Stimulated activated CD8-positive, alpha-beta memory T cell treated with anti-CD3 and anti-CD28 coated beads, Interleukin-4, amount 100 ng/mL, for 24 hours (primary cell): ENCODE data around the gene CEP20.

Experiments used
- DNase-seq: peaks from one replicate; pipeline ENCODE4 v3.0.0-alpha.2; 2020; ENCODE audit warnings: low read depth

CEP20 gene

DNA sequence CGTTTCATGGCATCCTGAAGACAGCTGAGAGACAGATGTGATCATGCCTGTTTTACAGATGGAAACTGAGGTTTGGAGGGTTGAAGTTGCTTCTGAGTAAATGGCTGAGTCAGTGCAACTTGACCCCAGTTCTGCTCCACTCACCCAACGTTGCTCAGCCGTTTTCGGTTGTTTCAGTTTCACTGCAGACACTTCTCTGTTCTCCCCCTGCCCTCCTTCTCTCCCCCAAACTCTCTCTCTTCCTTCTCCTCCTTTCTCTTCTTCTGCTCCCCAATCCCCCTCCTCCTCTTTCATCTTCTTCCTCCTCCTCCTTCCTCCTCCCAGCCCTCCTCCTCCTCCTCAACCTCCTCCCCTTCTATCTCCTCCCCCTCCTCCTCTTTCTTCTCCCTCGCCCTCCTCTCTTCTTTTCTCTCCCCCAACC, 9.4 kb upstream of the CEP20 start:
- no peak for DNase-seq

DNA sequence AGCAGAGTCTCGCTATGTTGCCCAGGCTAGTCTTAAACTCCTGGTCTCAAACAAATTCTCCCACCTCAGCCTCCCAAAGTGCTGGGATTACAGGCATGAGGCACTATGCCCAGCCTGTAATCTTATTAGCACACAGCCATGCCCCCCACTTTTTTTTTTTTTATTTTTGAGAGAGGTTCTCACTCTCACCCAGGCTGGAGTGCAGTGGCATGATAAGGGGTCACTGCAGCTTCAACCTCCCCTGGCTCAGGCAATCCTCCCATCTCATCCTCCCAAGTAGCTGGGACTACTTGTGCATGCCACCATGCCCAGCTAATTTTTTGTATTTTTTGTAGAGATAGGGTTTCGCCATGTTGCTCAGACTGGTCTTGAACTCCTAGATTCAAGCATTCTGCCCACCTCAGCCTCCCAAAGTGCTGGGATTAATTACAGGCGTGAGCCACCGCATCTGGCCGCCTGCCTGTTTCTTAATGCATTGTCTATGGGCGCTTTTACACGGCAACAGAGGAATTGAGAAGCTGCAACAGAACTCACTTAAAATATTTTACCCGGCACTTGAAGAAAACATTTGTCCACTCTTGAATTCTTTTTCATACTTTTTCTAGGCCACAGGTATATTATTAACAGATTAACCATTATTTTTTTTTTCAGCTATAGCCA, 8.8 kb upstream of the CEP20 start:
- DNase-seq: no peak

DNA sequence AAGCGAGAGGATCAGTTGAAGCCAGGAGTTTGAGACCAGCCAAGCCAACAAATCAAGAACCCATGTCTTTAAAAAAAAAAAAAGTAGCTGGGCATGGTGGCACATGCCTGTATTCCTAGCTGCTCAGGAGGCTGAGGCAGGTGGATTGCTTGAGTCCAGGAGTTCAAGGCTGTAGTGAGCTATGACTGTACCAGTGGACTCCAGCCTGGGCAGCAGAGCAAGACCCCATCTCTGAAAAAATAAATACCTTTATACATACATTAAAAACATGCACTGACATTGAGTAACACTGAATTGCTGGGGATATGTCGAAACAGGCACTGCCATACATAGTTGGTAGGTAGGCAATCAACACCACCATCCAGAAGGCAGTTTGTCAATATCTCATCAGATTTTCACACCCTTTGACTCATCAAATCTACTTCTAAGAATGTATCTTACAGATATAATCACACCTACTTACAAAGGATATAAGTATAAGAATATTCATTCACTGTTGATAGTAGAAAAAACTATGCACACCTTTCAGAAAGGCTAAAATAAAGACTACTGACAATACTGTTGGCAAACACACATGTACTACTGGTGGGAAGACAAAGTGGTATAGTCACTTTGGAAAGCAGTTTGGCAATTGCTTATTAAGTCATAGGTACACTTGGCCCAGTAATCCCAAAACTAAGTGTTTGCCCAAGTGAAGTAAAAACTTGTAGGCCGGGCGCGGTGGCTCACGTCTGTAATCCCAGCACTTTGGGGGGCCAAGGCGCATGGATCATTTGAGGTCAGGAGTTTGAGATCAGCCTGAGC, 6.4 kb upstream of the CEP20 start:
- DNase-seq: no peak

DNA sequence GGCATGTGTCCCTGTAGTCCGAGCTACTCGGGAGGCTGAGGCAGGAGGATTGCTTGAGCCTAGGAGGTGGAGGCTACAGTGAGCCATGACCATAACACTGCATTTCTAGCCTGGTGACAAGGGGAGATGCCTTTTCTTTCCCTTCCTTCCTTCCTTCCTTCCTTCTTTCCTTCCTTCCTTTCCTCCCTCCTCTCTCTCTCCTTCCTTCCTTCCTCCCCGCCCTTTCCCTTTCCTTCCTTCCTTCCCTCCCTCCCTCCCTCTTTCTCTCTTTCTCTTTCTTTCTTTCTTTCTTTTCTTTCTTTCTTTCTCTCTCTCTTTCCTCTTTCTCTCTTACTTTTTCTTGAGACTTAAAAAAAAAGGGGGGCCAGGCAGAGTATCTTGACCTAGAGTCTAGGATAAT, 3.1 kb upstream of the CEP20 start:
- DNase-seq: no peak

DNA sequence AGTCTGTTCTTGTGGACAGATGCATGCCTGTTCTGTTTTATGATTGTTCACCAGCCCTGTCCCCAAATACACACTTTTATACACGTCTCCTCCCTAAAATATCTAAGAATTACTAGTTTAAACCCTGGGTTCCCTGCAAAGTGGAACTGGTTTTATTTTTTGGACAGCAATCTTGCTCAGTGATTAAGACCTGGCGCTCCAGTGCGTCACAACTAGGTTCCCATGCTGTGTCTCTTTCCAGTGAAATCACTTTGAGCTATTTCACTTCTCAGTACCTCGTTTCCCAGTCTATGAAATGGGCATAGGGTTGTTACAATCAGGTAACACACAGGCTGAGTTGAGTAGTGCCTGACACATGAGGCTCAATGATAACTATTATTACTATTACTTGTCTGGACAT, 1.1 kb downstream of the CEP20 start:
- no peak for DNase-seq

DNA sequence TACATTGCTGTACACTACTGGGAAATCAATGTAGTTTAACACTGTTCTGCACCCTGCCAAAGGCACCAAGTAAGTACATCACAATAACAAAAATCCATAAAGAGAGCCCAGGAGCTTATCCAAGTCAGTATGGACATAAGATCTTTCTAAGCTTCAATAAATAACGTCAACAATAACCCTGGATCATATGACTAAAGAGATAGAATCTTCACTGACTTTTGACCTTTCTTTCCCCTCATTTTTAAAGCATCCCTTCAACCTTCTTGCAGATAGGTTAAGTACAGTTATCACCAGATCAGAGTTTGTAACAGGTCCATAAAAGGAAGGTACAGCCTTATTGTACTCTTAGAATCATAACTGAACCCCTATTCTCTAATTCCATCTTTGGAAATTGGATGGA, 2.3 kb downstream of the CEP20 start:
- DNase-seq: no peak

DNA sequence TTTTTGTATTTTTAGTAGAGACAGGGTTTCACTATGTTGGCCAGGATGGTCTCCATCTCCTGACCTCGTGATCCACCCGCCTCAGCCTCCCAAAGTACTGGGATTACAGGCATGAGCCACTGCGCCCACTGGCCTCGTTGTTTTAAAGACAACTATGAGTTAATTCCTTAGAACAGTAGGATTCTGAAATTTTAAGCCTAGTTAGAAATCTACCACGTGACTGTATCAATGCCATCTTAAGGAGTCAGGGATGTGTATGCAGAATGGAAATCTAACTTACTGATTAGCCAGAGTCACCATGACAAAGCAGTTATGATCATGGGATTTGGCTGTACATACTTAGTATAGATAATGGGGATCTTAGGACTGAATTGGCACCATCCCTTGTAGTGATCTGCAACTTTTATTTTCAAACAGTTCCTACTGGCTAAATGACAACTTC, 2.8 kb downstream of the CEP20 start:
- DNase-seq: no peak

DNA sequence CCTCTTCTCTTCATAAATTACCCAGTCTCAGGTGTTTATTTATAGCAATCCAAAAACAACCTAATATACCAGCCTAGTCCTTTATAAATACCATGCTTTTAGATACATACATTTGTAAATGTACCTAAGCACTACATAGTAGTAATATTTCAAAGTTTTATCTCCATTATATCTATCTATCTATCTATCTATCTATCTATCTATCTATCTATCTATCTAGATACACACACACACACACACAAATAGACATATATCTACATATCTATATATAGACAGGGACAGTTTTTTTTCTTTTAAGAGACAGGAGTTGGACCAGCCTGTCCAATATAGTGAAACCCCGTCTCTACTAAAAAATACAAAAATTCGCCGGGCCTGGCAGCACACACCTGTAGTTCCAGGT, 5.8 kb downstream of the CEP20 start:
- DNase-seq: no peak

DNA sequence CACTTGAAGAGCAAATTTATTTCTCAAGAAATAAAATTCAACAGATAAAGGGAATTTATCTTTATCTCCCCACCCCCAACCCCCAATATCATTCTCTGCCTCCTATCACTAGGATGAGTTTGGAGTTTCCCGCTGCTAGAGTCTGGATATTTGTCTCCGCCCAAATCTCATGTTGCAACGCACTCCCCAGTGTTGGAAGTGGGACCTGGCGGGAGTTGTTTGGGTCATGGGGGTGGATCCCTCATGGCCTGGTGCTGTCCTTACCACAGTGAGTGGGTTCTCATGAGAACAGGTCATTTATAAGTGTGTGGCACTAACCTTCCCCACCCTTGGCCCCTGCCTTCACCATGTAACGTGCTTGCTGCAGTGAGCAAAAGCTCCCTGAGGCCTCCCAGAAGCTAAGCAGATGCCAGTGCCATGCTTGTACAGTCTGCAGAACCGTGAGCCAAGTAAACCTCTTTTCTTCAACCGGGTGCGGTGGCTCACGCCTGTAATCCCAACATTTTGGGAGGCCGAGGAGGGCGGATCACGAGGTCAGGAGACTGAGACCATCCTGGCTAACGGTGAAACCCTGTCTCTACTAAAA, 6.5 kb downstream of the CEP20 start:
- DNase-seq: no peak

DNA sequence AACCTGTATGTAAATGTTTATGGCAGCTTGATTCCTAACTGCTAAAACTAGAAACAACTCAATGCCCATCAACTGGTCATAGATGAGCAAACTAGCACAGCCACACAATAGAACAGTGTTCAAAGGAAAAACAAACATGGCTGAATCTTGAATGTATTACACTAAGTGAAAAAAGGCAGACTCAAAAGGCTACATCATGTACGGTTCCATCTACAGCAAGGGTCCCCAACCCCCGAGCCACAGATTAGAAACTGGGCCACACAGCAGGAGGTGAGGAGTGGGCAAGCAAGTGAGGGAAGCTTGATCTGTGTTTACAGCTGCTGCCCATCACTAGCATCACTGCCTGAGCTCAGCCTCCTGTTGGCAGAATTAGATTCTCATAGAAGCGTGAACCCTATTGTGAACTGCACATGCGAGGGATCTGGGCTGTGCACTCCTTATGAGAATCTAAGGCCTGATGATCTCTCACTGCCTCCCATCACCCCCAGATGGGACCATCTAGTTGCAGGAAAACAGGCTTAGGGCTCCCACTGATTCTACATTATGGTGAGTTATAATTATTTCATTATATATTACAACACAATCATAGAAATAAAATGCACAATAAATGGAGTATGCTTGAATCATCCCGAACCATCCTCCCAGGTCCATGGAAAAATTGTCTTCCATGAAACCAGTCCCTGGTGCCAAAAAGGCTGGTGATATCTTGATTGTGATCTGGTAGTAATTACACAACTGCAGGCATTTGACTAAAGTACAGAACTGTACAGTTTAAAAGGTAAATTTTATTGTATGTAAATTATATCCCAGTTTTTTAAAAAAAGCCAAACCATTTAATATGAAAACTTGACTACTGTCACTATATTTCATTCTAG, 7.7 kb downstream of the CEP20 start:
- no peak for DNase-seq

DNA sequence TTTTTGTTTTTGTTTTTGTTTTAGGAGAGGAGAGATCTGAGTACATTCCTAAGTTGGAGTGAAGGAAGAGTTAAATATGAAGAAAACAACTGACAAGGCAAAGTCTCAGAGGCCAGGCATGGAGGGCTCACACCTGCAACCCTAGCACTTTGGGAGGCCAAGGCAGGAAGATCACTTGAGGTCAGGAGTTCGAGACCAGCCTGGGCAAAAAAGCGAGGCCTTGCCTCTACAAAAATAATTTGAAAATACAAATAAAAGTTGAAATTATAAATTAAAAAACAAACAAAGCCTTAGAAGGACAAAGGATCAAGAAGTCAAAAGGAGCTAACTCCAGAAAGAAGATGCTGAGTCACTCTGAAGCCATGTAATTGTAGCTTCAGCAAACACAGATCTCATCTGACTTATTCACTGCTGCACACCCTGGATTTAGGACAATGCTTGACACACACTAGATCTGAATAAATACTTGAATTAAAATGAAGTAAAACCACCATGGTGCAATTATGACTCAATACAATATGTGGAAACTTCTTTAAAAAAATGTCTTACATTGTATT, 9.1 kb downstream of the CEP20 start:
- no peak for DNase-seq

DNA sequence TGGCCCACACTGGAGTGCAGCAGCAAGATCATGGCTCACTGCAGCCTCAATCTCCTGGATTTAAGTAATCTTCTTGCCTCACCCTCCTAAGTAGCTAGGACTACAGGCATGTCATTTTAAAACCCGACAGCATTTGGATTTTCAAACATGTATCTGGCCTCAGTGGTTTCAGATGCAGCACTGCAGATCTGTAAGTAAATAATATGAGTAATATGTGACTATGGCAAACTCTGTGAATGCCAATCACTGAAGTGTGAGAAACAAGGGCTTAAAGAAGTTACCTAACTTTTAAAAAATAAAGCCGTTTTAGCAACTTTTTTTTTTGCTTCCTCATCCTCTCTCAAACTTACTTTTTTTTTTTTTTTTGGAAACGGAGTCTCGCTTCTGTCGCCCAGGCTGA, 11.9 kb downstream of the CEP20 start:
- no peak for DNase-seq

DNA sequence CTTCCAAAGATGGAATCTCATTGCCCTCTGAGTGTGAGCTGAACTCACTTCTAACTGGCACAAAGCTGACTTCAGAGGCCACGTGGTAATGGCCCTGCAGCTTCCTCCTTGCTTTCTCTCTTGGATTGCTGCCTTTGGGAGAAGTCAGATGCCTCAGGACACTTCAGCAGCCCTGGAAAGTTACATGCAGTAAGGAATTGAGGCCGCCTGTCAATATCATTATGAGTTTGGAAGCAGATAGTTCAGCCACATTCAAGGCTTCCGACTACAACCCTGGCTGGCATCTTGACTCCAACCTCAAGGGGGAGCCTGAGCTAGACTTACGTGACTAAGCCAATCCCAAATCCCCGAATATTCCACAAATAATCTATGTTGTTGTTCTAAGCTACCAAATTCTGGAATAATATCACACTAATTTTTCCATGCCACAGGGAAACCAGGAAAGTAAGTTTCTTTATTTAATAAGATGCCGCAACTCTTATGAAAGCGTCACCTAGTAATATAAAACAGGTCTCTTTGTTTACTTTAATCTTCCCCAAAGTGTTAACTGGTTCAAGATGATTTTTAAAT, 13.6 kb downstream of the CEP20 start:
- DNase-seq: no peak

DNA sequence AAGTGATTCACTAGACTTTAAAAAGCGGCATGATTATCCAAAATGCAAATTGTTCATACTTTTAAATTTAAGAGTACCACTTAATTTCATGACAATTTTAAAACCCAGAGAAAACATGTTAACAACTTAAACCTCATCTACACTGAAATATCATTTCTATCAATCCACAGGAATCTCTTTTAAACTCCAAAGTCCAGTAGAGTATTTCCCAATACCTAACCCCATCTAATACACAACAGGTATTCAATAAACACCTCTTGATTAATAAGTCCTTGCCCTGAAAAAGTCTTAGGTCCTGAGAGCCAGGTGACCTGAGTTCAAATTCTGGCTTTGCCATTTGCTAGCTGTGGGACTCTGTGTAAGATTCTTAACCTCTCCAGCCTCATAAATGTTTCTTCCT, 14.7 kb downstream of the CEP20 start:
- DNase-seq: no peak

DNA sequence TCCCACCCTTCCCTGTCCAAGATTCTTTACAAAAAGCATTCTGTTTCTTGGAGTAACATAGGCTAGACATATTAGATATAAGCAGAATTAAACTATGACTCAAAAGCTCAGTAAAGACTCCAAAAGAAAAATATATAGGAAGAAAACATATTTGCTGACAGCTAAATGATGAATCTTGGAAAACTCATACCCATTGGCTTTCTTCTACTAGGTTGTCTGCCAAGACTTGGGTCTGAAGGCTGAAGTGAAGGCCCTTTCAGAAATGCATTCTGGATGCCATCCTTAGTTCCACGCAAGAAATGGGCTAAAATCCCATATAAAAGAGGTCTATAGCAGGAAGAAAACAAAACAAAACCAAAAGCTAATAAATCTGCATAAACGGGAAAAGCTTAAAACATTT, 15.1 kb downstream of the CEP20 start:
- no peak for DNase-seq

DNA sequence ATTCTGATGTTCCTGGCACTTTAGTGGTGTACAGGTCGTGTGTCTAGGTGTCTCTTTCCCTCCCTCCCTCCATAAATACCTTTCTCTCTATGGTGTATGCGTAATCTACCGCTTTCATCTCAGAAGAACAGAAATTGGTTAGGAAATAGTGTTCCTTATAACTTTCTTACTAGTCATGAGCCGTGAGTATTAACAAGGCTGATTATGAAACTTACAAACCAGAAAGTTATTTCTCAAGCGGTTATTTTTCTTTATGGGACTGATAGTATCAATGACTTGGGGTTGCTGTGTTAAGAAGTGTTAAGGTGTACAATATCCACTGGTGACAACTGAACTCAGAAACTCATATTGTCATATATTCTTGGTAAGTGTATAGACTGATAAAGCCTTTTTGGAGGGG, 18.4 kb downstream of the CEP20 start:
- no peak for DNase-seq

DNA sequence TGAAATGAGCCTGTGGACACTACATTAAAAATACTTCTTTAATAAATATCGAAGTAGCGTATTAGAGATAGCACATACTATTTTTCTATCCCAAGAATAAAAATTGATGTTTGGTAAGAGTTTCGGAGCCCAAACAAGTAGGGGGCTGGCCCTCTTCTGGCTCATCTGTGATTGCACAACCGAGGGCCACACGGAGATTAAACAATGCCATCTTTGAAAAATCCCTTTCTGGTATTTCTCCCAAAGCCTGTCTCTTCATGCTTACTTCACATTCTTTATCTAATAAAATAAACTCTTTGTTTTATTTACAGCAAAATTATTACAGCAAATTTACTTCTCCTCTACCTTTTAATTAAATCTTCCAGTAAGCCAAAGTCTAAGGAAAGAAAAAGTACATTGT, 22.0 kb downstream of the CEP20 start:
- no peak for DNase-seq

DNA sequence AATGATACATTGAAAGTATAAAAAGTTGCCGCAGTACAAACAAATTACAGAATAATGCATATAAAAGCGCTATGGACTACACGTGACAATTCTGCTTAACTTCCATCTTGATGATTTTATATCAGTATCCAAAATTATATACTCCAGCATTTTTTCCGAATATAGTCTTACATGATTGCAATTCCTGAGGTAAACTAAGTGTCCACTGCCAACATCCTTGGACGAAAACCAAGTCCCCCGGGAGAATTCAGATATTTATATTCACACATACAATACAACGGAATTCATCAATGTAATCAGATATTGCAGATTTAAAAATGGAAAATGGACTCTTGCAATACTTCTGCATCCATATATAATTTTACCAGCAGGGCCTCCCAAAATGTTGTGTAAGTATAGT, 22.7 kb downstream of the CEP20 start:
- no peak for DNase-seq

DNA sequence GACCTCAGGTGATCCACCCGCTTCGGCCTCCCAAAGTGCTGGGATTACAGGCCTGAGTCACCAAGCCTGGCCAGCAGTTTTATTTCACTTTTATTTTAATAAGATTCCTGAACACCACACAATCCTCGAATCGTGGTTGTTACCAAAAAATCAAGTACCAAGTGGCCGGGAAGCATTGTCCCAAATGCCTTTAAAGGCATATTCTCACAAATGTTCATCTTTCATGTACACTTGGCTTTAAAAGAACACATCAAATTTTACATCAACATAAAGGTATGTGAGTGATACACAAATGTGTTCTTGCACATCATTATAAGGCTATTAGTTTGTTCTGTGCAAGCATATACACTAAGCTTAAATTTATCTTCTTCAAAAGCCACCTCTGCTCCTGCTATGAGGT, 23.5 kb downstream of the CEP20 start:
- DNase-seq: no peak

DNA sequence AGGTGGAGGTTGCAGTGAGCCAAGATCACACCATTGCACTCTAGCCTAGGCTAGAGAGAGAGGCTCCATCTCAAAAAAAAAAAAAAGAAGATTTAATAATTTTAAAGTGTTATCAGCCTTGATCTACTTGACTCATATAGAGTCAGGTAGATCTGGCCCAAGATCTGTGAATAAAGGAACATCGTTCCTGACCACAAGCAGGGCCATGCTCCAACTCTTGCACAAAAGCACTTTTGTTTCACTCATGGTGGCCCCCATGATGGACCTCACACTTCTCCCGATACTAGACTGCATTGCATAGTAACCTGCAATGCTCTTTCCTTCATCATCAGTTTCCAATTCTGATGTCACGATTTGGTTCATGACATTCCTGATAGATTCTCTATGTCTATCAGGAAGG, 26.4 kb downstream of the CEP20 start:
- no peak for DNase-seq

DNA sequence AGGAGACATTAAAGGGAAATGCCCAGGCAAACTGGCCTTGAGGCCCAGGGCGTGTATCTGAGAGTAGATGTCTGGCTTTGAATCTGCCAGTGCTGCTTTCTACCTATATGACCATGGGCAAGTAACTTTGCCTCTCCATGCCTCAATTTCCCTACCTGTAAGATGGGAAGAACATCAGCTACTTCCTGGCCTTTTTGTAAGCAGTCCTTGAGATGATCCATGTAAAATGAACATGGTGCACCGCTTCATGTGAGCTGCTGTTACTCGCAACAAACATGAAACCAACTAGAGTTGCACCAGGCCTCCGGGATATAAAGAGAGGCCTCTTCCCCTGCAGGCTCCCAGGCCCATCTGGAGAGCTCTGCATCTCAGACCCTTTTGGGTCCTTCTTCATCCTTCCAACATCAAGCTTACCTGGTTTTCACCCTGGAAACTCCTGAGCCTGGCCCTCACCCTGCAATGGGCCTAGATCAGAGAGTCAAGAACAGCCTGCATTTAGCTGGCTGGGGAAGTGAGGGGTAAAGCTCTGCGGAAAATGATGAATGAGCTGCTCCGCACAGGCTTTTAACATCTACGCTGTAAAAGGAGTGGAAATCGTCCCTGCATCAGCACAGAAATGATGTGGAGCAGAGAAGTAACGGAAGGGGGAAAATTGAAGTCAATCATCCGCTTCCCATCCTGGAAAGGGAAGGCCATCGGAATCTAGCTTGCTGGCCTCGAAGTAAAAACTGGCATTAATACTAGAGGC, 29.3 kb downstream of the CEP20 start:
- DNase-seq: no peak
